ENCODE data around the gene RABGAP1L.
"Not testable (repeated sequence)": the region's sequence is repeated elsewhere in the genome, so short reads cannot be mapped to it uniquely, and the experiment has no call there.

The RABGAP1L gene

GRCh38 chr1:174848593-174849560 lies 689.6 kb downstream of the RABGAP1L start:
- DNase-seq (ENCODE audit: low read depth in 4 of 4, low spot score in 1 of 4), result not testable (repeated sequence)

- no peak for DNase-seq (ENCODE audit: low read depth in 4 of 4, low spot score in 1 of 4)
These were observed 691.4 kb downstream of the RABGAP1L start for GRCh38 chr1:174850726-174851125.

- no peak for DNase-seq (ENCODE audit: low read depth in 4 of 4, low spot score in 1 of 4)
These were observed 699.0 kb downstream of the RABGAP1L start for GRCh38 chr1:174858301-174858700.

GRCh38 chr1:174870319-174870718 lies 711.0 kb downstream of the RABGAP1L start:
- DNase-seq (ENCODE audit: low read depth in 4 of 4, low spot score in 1 of 4), result no peak

GRCh38 chr1:174871886-174872285 lies 712.6 kb downstream of the RABGAP1L start:
- no peak for DNase-seq (ENCODE audit: low read depth in 4 of 4, low spot score in 1 of 4)

- no peak for DNase-seq (ENCODE audit: low read depth in 4 of 4, low spot score in 1 of 4)
These were observed 713.3 kb downstream of the RABGAP1L start for GRCh38 chr1:174872615-174873058.

GRCh38 chr1:174874331-174875053 lies 715.2 kb downstream of the RABGAP1L start:
- no peak for DNase-seq (ENCODE audit: low read depth in 4 of 4, low spot score in 1 of 4)

GRCh38 chr1:174875306-174875705 lies 716.0 kb downstream of the RABGAP1L start:
- DNase-seq (ENCODE audit: low read depth in 4 of 4, low spot score in 1 of 4), result no peak

GRCh38 chr1:174877208-174877673 lies 717.9 kb downstream of the RABGAP1L start:
- DNase-seq (ENCODE audit: low read depth in 4 of 4, low spot score in 1 of 4), result no peak

- DNase-seq (ENCODE audit: low read depth in 4 of 4, low spot score in 1 of 4), result no peak
These were observed 720.9 kb downstream of the RABGAP1L start for GRCh38 chr1:174880171-174880570.

GRCh38 chr1:174883409-174883808 lies 724.1 kb downstream of the RABGAP1L start:
- no peak for DNase-seq (ENCODE audit: low read depth in 4 of 4, low spot score in 1 of 4)

- no peak for DNase-seq (ENCODE audit: low read depth in 4 of 4, low spot score in 1 of 4)
These were observed 724.7 kb downstream of the RABGAP1L start for GRCh38 chr1:174884038-174884437.

GRCh38 chr1:174884566-174884965 lies 725.2 kb downstream of the RABGAP1L start:
- DNase-seq (ENCODE audit: low read depth in 4 of 4, low spot score in 1 of 4), result no peak

- DNase-seq (ENCODE audit: low read depth in 4 of 4, low spot score in 1 of 4), result no peak
These were observed 730.7 kb downstream of the RABGAP1L start for GRCh38 chr1:174890024-174890423.

GRCh38 chr1:174892016-174892415 lies 732.7 kb downstream of the RABGAP1L start:
- DNase-seq (ENCODE audit: low read depth in 4 of 4, low spot score in 1 of 4), result no peak

GRCh38 chr1:174894117-174894762 lies 734.9 kb downstream of the RABGAP1L start:
- DNase-seq (ENCODE audit: low read depth in 4 of 4, low spot score in 1 of 4), result no peak

GRCh38 chr1:174895610-174896009 lies 736.3 kb downstream of the RABGAP1L start:
- DNase-seq (ENCODE audit: low read depth in 4 of 4, low spot score in 1 of 4), result not testable (repeated sequence)

GRCh38 chr1:174898102-174898797 lies 738.9 kb downstream of the RABGAP1L start:
- DNase-seq (ENCODE audit: low read depth in 4 of 4, low spot score in 1 of 4), result no peak

- no peak for DNase-seq (ENCODE audit: low read depth in 4 of 4, low spot score in 1 of 4)
These were observed 741.0 kb downstream of the RABGAP1L start for GRCh38 chr1:174900317-174900716.

- DNase-seq (ENCODE audit: low read depth in 4 of 4, low spot score in 1 of 4), result no peak
These were observed 743.3 kb downstream of the RABGAP1L start for GRCh38 chr1:174902531-174903099.

Data from stimulated activated CD4-positive, alpha-beta T cell treated with anti-CD3 and anti-CD28 coated beads, Interleukin-1b, Interleukin-23, amount 100 ng/mL, for 24 hours (primary cell).